DMS153 treated with DMSO at 0.1 percent for 48 hours (cell line): Measurements from ENCODE around the gene FYN.
A peak's percentile ranks its signal among the peaks of the same experiment; 100 is the strongest.

Experiments used
- DNase-seq: peaks from one replicate; lab custom pipeline; 2025; ENCODE audit not compliant: unreplicated experiment; lab: John Stamatoyannopoulos, UW

The FYN gene

GRCh38 chr6:111732390-111732789, 140.9 kb downstream of the FYN start:
- DNase-seq, result no peak

GRCh38 chr6:111731456-111732195, 141.6 kb downstream of the FYN start:
- no peak for DNase-seq

GRCh38 chr6:111730864-111731263, 142.4 kb downstream of the FYN start:
- DNase-seq, result no peak

GRCh38 chr6:111727802-111728201, 145.4 kb downstream of the FYN start:
- DNase-seq, result no peak

- no peak for DNase-seq
Measured at GRCh38 chr6:111727041-111727440, 146.2 kb downstream of the FYN start.

- DNase-seq, result no peak
Measured at GRCh38 chr6:111725446-111726112, 147.7 kb downstream of the FYN start.

GRCh38 chr6:111724505-111724904, 148.7 kb downstream of the FYN start:
- no peak for DNase-seq

GRCh38 chr6:111724039-111724438, 149.2 kb downstream of the FYN start:
- DNase-seq, result no peak

GRCh38 chr6:111723412-111723970, 149.8 kb downstream of the FYN start:
- no peak for DNase-seq

GRCh38 chr6:111722179-111722731, 151.0 kb downstream of the FYN start:
- no peak for DNase-seq

GRCh38 chr6:111721753-111722154, 151.5 kb downstream of the FYN start:
- no peak for DNase-seq

GRCh38 chr6:111720931-111721496, 152.2 kb downstream of the FYN start:
- DNase-seq, result no peak

- DNase-seq, result no peak
Measured at GRCh38 chr6:111718990-111719389, 154.3 kb downstream of the FYN start.

GRCh38 chr6:111718326-111718725, 154.9 kb downstream of the FYN start:
- DNase-seq, result no peak

GRCh38 chr6:111717621-111718020, 155.6 kb downstream of the FYN start:
- no peak for DNase-seq

- no peak for DNase-seq
Measured at GRCh38 chr6:111716325-111716724, 156.9 kb downstream of the FYN start.

- peak; percentile 92 for DNase-seq
Measured at GRCh38 chr6:111715321-111715720, 157.9 kb downstream of the FYN start.

GRCh38 chr6:111714416-111715270, 158.6 kb downstream of the FYN start:
- no peak for DNase-seq

- DNase-seq, result no peak
Measured at GRCh38 chr6:111713811-111714210, 159.4 kb downstream of the FYN start.

- DNase-seq, result no peak
Measured at GRCh38 chr6:111713236-111713635, 160.0 kb downstream of the FYN start.
